Activated CD4-positive, CD25-positive, alpha-beta regulatory T cell treated with anti-CD3 and anti-CD28 coated beads, Interleukin-2, amount 50 U/mL, for 16 hours (primary cell): ENCODE data around the gene CPT1B.
"Not testable (repeated sequence)": the region's sequence is repeated elsewhere in the genome, so short reads cannot be mapped to it uniquely, and the experiment has no call there.

Experiments used
- DNase-seq: peaks from one replicate; pipeline ENCODE4 v3.0.0-alpha.2; 2020; ENCODE audit warnings: low read depth, low spot score

Gene CPT1B

GRCh38 chr22:50527921-50528681 lies 50.1 kb downstream of the CPT1B start:
- DNase-seq: no peak

GRCh38 chr22:50526834-50527801 lies 51.1 kb downstream of the CPT1B start:
- DNase-seq: no peak

DNA sequence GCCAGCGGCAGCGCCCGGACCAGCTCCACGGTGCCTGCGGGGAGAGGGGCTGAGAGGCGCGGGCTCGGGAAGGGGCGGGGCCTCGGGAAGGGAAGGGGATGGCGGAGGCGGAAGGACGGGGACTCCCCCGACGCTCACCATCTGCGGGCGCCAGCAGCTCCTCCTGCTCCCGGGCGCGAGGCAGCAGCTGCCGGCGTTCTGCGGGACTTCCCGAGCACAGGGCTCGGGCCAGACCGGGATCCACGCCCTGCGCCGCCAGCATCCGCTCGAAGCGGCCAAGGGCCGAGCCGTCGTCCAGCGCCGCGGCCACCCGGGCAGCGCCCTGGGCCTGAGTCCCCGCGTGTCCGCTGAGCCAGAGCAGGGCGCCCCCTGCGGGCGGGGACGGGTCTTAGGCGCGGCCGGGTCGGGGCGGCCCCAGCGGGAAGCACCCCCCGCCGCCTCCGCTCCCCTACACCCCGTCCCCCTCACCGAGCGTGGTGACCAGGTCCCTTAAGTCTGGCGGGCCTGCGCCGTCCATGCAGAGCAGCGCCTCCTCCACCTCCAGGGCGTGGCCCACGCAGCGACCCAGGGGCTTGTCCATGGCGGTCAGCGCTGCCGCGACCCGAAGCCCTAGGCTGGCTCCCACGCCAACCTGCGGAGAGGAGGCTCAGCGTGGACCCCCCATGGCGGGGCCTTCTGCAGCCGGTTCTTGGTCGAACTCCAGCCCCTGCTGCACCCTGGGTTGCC lies 52.0 kb downstream of the CPT1B start:
- DNase-seq: peak; percentile 56

DNA sequence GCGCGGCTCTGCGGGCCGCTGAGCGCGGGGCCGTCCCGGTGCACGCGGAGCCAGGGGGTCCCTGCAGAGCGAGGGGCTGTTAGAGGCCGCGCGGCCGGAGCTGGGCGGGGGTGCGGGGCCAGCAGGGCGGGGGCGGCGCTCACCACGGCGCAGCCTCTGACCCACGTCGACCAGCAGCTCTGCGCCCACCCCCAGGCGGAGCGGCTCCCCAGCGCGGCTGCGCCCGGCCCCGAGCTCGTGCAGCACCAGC lies 52.4 kb downstream of the CPT1B start:
- no peak for DNase-seq

DNA sequence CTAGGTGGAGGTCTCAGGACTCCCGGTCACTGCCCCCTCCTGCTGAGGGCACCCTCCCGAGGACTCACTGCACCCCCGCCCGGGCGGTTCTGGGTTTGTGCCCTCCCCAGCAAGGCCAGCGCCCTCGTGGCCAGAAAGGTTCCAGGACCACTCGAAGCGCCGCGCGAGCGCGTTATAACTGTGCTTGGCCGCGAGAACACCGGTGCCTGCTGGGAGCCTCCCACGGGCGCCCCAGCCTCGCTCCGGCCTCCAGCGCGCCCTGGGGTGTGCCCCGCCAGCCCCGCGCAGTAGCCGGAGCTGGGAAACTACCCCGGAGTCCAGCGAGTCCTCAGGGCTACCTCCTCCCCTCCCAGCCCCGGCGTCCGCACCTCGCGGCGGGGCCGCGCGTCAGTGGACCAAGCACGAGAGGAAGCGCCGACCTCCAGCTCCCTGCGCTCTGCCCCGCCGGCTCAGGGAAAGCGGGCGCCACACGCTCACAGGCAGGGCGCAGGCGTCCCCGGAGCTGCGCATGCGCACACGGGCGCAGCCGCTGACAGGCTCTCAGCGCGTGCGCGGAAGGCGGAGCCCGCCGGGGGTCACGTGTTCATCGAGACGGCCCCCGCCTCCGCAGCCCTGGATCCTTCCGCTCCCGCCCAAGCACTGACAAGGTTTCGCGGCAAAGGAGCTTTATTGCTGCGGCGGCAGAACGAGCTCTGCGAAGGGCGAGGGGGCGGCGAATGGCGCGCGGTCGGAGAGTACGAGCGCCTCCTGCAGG lies 52.9 kb downstream of the CPT1B start, which contains the start of gene SCO2:
SCO2 (minus strand) TSS at position 495 of the 754 bp plus-strand sequence. CDS start 1,187 bp downstream, outside the sequence.
- DNase-seq: peak; percentile 93

DNA sequence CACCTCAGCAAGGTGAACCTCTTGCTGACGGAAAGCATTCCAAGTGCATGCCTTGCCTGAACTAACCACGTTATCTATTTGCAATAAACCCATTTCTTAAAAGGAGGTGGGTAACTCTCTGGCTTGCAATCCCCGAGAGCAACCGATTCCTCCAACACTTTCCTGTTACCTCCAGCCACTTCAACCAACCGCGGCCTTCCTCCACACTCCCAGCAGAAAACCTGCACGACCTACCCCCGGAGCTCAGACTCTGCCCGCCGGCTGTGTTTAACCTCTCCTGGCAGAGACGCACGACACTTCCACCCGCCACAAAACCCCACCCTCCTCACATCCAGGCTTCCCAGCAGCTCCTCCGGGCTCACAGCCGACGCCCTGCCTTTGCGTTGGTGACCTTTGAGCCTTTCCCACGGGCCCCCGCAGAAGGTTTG lies 53.5 kb downstream of the CPT1B start:
- no peak for DNase-seq

- no peak for DNase-seq
Measured at GRCh38 chr22:50523806-50524675, 54.2 kb downstream of the CPT1B start.

GRCh38 chr22:50523458-50523805 lies 54.8 kb downstream of the CPT1B start:
- no peak for DNase-seq

DNA sequence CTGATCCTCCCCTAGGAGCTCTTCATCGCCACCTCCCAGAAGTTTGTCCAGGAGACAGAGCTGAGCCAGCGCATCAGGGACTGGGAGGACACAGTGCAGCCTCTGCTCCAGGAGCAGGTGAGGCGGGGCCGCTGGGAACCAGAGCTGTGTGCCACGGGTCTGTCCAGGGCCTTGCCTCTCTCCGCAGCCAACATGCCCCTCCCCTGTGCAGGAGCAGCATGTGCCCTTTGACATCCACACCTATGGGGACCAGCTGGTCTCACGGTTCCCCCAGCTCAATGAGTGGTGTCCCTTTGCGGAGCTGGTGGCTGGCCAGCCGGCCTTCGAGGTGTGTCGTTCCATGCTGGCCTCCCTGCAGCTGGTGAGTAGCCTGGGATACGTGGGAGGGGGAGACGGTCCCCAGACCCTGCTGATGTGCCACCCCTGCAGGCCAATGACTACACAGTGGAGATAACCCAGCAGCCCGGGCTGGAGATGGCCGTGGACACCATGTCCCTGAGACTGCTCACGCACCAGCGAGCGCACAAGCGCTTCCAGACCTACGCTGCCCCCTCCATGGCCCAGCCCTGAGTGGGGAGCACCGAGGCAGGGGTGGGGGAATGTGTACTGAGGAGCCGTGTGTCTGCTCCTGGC lies 55.3 kb downstream of the CPT1B start:
- no peak for DNase-seq

DNA sequence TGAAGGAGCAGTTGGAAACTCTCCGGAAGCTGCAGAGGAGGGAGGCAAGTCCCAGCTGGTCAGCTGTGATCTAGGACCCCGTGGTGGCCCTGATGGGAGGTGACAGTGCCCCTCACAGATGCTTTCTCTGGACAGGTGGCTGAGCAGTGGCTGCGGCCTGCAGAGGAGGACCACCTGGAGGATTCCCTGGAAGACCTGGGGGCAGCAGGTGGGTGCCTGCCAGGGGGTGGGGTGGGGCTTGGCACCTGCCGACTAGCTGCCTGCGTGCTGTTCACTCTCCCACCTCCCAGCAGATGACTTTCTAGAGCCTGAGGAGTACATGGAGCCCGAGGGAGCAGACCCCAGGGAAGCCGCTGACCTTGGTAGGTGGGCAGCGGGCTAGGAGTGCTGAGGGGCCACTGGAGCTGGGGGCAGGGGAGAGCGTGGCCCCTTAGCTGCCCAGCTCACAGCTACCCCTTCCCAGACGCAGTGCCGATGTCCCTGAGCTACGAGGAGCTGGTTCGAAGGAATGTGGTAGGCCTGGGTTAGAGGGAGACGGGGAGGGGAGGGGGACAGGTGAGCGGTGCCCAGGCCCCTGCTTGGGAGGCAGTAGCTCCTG lies 55.9 kb downstream of the CPT1B start:
- no peak for DNase-seq

DNA sequence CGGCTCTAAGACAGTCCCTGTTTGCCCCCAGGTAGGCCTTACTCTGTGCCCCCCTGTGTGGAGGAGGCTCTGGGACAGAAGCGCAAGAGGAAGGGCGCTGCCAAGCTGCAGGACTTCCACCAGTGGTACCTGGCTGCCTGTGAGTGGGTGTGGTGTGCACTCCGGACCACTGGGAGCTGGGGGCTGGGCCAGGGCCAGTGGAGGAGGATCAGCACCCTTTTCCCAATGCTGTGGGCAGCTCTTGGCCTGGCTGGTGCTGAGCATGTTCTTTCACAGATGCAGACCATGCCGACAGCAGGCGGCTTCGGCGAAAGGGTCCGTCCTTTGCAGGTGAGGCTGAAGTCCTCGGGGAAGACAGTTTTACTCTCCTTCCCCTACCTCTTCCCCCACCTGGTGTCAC lies 56.5 kb downstream of the CPT1B start:
- no peak for DNase-seq

DNA sequence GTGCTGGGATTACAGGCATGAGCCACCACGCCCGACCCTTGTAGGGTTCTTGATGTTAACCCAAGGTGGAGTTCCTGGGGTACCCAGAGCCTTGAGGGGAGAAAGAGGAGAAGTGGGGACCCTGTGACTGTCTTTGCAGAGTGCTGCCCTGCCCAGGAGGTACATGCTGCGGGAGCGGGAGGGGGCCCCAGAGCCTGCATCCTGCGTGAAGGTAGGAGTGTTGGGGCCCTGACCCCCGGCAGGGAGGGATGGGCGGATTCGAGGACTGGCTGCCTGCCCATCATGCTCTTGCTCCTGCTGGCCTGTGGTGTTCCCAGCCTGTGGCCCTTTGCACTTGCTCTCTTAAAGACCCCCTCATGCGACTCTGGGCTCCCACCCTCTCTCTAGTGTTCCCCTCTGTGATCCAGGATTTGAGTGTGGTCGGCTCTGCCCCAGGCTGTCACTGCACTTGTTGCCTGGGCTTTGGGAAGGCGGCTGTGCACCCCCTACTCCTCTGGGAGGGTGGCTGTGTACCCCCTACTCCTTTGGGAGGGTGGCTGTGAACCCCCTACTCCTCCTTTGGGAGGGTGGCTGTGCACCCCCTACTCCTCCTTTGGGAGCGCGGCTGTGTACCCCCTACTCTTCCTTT lies 57.3 kb downstream of the CPT1B start:
- DNase-seq: no peak

DNA sequence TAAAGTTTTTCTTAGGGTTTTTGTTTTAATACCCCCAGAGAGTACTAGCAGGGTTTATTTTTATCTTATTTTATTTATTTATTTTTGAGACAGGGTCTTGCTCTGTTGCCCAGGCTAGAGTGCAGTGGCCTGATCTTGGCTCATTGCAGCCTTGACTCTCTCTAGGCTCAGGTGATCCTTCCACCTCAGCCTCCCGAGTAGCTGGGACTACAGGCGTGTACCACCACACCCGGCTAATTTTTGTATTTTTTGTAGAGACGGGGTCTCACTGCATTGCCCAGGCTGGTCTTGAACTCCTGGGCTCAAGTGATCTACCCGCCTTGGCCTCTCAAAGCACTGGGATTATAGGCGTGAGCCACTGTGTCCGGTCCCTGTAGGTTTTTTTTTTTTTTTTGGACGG lies 58.0 kb downstream of the CPT1B start:
- not testable (repeated sequence) for DNase-seq

GRCh38 chr22:50519151-50519550 lies 59.1 kb downstream of the CPT1B start:
- no peak for DNase-seq
